Neural progenitor cell (in vitro differentiated cells): ENCODE results near the gene TMCO4.

Source experiments
- EZH2 ChIP-seq: fragments of 200-600 bp; sonication (generic); IDR thresholded peaks from 2 replicates; pipeline ENCODE4 v1.6.1; 2017; ENCODE audit warnings: antibody characterized with exemption, mild to moderate bottlenecking, moderate library complexity
- TF ChIP-seq, protein P1 (sequence below): fragments of 200-600 bp; sonication (generic); IDR thresholded peaks from 2 replicates; pipeline ENCODE4 v1.5.1; 2017; ENCODE audit warnings: antibody characterized with exemption, mild to moderate bottlenecking

DNA sequence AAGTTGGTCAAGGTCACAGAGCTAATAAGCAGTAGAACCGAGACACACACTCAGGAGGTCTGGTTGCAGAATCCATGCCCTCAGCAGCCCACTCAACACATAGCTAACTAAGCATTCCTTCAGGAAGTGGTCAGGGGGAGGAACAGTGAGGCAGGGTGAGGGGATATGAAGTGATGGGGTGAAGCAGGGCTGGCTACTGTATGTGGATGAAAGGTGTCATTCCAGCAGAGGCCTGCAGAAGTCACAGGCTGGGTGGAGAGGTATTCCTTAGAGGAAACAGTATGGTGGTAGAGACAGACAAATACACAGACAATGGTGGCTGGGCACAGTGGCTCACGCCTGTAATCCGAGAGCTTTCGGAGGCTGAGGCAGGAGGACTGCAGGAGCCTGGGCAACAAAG lies 14.1 kb downstream of the TMCO4 start:
- TF ChIP-seq, protein P1, sequence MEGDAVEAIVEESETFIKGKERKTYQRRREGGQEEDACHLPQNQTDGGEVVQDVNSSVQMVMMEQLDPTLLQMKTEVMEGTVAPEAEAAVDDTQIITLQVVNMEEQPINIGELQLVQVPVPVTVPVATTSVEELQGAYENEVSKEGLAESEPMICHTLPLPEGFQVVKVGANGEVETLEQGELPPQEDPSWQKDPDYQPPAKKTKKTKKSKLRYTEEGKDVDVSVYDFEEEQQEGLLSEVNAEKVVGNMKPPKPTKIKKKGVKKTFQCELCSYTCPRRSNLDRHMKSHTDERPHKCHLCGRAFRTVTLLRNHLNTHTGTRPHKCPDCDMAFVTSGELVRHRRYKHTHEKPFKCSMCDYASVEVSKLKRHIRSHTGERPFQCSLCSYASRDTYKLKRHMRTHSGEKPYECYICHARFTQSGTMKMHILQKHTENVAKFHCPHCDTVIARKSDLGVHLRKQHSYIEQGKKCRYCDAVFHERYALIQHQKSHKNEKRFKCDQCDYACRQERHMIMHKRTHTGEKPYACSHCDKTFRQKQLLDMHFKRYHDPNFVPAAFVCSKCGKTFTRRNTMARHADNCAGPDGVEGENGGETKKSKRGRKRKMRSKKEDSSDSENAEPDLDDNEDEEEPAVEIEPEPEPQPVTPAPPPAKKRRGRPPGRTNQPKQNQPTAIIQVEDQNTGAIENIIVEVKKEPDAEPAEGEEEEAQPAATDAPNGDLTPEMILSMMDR = no peak
- no peak for TF ChIP-seq EZH2
